ENCODE results near the gene C9orf57. TPM values are rescaled to one million over a fixed set of nuclear protein-coding genes. Genes with fewer than 3 reads are reported as not detected.

The C9orf57 gene
- polyA plus RNA-seq, 1 donor (not counting 4 experiments of a cell fraction or from before 2014, with no cell fraction given): not detected

- H3K36me3 ChIP-seq (ENCODE audit: control insufficient read depth in 2 of 2, extremely low read depth in 1 of 2, insufficient read depth in 2 of 2, low read length in 2 of 2): no peaks in the 10 kb centered on the region
- FAIRE-seq (no peak), DNase-seq (ENCODE audit: low read depth, low spot score) (no peak)
- H3K9ac ChIP-seq (ENCODE audit: control insufficient read depth, extremely low read depth, insufficient read depth, low read length): no peak overlapping the region
- dilution Hi-C loops (cut with MboI; ENCODE audit: extremely low pct_ligation_motif_present, low sequenced_read_pairs): loop anchor here (25.0 kb wide), 1 partner anchor 219 kb away; no protein-coding TSS in a partner anchor
- H3K79me2 ChIP-seq (ENCODE audit: control insufficient read depth, insufficient read depth, low read length): no peaks in the 10 kb centered on the region
- no peak overlapping the region for H3K27ac ChIP-seq (ENCODE audit: control insufficient read depth, insufficient read depth, low read length)
- H3K9me1 ChIP-seq (ENCODE audit: control insufficient read depth, extremely low read depth, insufficient read depth, low read length): no peaks in the 10 kb centered on the region
- no peaks in the 10 kb centered on the region for H3K27me3 ChIP-seq (ENCODE audit: control insufficient read depth, extremely low read depth, insufficient read depth, low read length)
- no peaks in the 10 kb centered on the region for H4K20me1 ChIP-seq (ENCODE audit: control insufficient read depth, extremely low read depth, insufficient read depth, low read length)
- H3K9me3 ChIP-seq (ENCODE audit: control insufficient read depth, low read depth, low read length): no peaks in the 10 kb centered on the region
- H2AFZ ChIP-seq (ENCODE audit: control insufficient read depth, low read length): no peak overlapping the region
- no peak overlapping the region for H3K4me2 ChIP-seq (ENCODE audit: control insufficient read depth, extremely low read depth, insufficient read depth, low read depth, low read length)
- no peaks in the 10 kb centered on the region for H3K4me1 ChIP-seq (ENCODE audit: control insufficient read depth, extremely low read depth, insufficient read depth, low read length)
- no peak overlapping the region for H3K4me3 ChIP-seq (ENCODE audit: control insufficient read depth in 2 of 3, extremely low read depth in 1 of 3, insufficient read depth in 2 of 3, low read depth in 1 of 3, low read length in 3 of 3)
- TF ChIP-seq, protein P1, sequence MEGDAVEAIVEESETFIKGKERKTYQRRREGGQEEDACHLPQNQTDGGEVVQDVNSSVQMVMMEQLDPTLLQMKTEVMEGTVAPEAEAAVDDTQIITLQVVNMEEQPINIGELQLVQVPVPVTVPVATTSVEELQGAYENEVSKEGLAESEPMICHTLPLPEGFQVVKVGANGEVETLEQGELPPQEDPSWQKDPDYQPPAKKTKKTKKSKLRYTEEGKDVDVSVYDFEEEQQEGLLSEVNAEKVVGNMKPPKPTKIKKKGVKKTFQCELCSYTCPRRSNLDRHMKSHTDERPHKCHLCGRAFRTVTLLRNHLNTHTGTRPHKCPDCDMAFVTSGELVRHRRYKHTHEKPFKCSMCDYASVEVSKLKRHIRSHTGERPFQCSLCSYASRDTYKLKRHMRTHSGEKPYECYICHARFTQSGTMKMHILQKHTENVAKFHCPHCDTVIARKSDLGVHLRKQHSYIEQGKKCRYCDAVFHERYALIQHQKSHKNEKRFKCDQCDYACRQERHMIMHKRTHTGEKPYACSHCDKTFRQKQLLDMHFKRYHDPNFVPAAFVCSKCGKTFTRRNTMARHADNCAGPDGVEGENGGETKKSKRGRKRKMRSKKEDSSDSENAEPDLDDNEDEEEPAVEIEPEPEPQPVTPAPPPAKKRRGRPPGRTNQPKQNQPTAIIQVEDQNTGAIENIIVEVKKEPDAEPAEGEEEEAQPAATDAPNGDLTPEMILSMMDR (optimal IDR thresholded peaks at IDR 0.05 in 1 of 3, IDR thresholded peaks at IDR 0.05 in 1 of 3, conservative IDR thresholded peaks at IDR 0.05 in 1 of 3; ENCODE audit: extremely low read depth in 1 of 3, insufficient read depth in 2 of 3, low read length in 3 of 3): no peak
- TF ChIP-seq EZH2 (IDR thresholded peaks at IDR 0.05; ENCODE audit: low read length): no peak
Measured at GRCh38 chr9:72043576-72043975, 16.8 kb downstream of the C9orf57 start.

DNA sequence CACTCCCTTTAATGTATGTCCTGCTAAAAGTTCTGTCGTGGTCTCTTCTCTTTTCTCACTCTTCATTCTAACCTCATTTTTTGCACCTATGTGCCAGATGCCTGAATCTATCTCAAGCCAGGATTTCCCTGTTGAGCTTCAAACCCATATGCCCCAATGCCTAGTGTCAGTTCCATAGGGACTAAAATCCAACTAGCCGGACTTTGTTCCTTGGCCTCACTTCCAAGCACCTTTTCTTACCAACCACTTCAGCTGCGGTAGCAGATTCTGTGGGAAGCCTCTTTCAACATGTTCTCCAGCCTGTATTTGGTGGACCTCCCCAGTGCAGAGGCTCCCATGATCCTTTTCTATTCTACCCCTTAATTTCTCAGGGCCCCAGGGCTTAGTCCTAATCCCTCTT, 17.5 kb downstream of the C9orf57 start:
- no peak overlapping the region for H3K4me3 ChIP-seq (ENCODE audit: control insufficient read depth in 2 of 3, extremely low read depth in 1 of 3, insufficient read depth in 2 of 3, low read depth in 1 of 3, low read length in 3 of 3)
- H3K4me2 ChIP-seq (ENCODE audit: control insufficient read depth, extremely low read depth, insufficient read depth, low read depth, low read length): no peak overlapping the region
- H3K9me1 ChIP-seq (ENCODE audit: control insufficient read depth, extremely low read depth, insufficient read depth, low read length): no peaks in the 10 kb centered on the region
- DNase-seq (ENCODE audit: low read depth, low spot score): no peak
- H4K20me1 ChIP-seq (ENCODE audit: control insufficient read depth, extremely low read depth, insufficient read depth, low read length): no peaks in the 10 kb centered on the region
- TF ChIP-seq EZH2 (IDR thresholded peaks at IDR 0.05; ENCODE audit: low read length): no peak
- TF ChIP-seq, protein P1 (optimal IDR thresholded peaks at IDR 0.05 in 1 of 3, IDR thresholded peaks at IDR 0.05 in 1 of 3, conservative IDR thresholded peaks at IDR 0.05 in 1 of 3; ENCODE audit: extremely low read depth in 1 of 3, insufficient read depth in 2 of 3, low read length in 3 of 3): no peak
- no peak overlapping the region for H3K9ac ChIP-seq (ENCODE audit: control insufficient read depth, extremely low read depth, insufficient read depth, low read length)
- H3K27ac ChIP-seq (ENCODE audit: control insufficient read depth, insufficient read depth, low read length): no peak overlapping the region
- H3K36me3 ChIP-seq (ENCODE audit: control insufficient read depth in 2 of 2, extremely low read depth in 1 of 2, insufficient read depth in 2 of 2, low read length in 2 of 2): no peaks in the 10 kb centered on the region
- H3K4me1 ChIP-seq (ENCODE audit: control insufficient read depth, extremely low read depth, insufficient read depth, low read length): no peaks in the 10 kb centered on the region
- no peak for FAIRE-seq
- dilution Hi-C loops (cut with MboI; ENCODE audit: extremely low pct_ligation_motif_present, low sequenced_read_pairs): loop anchor here (25.0 kb wide), 1 partner anchor 219 kb away; no protein-coding TSS in a partner anchor
- no peaks in the 10 kb centered on the region for H3K9me3 ChIP-seq (ENCODE audit: control insufficient read depth, low read depth, low read length)
- H3K27me3 ChIP-seq (ENCODE audit: control insufficient read depth, extremely low read depth, insufficient read depth, low read length): no peaks in the 10 kb centered on the region
- H3K79me2 ChIP-seq (ENCODE audit: control insufficient read depth, insufficient read depth, low read length): no peaks in the 10 kb centered on the region
- no peak overlapping the region for H2AFZ ChIP-seq (ENCODE audit: control insufficient read depth, low read length)
